Measurements from ENCODE around the gene PCYT2. TPM values are rescaled to one million over a fixed set of nuclear protein-coding genes. Genes with fewer than 3 reads are reported as not detected.

The PCYT2 gene
- total and polyA plus RNA-seq, 10 of the 15 experiments (the other 5 are each of a cell fraction or from before 2014, with no cell fraction given) = 0.63 to 72.0 (median 45.0) TPM

DNA sequence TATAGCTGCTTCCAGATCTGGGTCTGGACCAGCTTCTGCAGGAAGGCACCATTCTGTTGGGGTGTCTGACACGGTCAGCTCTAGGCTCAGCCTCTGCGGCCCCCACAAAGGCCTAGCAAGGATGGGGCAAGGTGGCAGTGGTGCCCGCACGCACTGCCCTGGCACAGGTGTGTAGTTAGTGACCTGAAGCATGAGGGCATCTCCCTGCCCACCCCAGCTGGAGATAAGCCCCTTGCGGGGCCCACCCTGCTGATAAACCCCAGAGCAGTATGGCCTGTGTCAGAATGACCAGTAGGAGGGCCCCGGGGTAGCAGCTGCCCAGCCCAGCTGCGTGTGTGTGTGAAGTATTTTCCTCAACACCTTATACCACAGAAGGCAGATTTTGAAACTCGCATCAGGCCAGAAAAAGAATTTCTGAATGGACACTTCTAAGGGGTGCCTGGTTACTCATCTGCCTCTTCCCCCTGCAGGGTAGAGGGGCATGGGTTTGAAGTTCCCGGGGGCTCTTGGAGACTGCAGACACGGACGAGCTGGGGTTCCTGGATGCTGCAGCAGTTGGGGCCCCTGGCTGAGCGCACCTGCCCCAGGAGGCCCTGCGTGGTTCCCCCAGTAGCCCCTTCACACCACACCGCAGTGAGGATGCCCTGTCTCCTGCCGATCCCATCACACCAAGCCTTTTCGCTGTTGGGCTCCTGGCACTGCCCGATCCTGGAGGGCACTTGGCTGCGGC, 44.6 kb downstream of the PCYT2 start (continued):
- TF ChIP-seq KDM1A (IDR thresholded peaks at IDR 0.05; ENCODE audit: borderline replicate concordance) (no peak), MYC (IDR thresholded peaks at IDR 0.05; ENCODE audit: insufficient read depth, insufficient read length, insufficient replicate concordance, low read length, severe bottlenecking) (no peak), CREB1 (IDR thresholded peaks at IDR 0.05; ENCODE audit: low read depth) (0 out of 2 replicates have a peak, but pooled peaks have one; percentile 19), NFIC (IDR thresholded peaks at IDR 0.05; ENCODE audit: low read depth, low read length) (0 out of 2 replicates have a peak, but pooled peaks have one; percentile 15), RUNX3 (IDR thresholded peaks at IDR 0.05; ENCODE audit: low read length) (peak; percentile 23), HDGF (IDR thresholded peaks at IDR 0.05) (0 out of 2 replicates have a peak, but pooled peaks have one; percentile 63), POLR2A (IDR thresholded peaks at IDR 0.05; ENCODE audit: low read depth, low read length) (peak; percentile 78), SRF (IDR thresholded peaks at IDR 0.05; ENCODE audit: low read depth in 2 of 2, low read length in 2 of 2) (no peak), TARDBP (IDR thresholded peaks at IDR 0.05; ENCODE audit: borderline replicate concordance) (peak; percentile 30; the same call in 1 of the 2 replicates), CEBPB (IDR thresholded peaks at IDR 0.05; ENCODE audit: borderline replicate concordance in 1 of 2, low read depth in 2 of 2, low read length in 2 of 2) (no peak), RBBP5 (conservative IDR thresholded peaks at IDR 0.05) (no peak), JUNB (IDR thresholded peaks at IDR 0.05) (no peak), CBX3 (IDR thresholded peaks at IDR 0.05; ENCODE audit: borderline replicate concordance, low read depth) (no peak), SIN3A (IDR thresholded peaks at IDR 0.05; ENCODE audit: low read depth, low read length) (no peak), RB1 (IDR thresholded peaks at IDR 0.05; ENCODE audit: borderline replicate concordance) (no peak)
- TF ChIP-seq, protein P1, sequence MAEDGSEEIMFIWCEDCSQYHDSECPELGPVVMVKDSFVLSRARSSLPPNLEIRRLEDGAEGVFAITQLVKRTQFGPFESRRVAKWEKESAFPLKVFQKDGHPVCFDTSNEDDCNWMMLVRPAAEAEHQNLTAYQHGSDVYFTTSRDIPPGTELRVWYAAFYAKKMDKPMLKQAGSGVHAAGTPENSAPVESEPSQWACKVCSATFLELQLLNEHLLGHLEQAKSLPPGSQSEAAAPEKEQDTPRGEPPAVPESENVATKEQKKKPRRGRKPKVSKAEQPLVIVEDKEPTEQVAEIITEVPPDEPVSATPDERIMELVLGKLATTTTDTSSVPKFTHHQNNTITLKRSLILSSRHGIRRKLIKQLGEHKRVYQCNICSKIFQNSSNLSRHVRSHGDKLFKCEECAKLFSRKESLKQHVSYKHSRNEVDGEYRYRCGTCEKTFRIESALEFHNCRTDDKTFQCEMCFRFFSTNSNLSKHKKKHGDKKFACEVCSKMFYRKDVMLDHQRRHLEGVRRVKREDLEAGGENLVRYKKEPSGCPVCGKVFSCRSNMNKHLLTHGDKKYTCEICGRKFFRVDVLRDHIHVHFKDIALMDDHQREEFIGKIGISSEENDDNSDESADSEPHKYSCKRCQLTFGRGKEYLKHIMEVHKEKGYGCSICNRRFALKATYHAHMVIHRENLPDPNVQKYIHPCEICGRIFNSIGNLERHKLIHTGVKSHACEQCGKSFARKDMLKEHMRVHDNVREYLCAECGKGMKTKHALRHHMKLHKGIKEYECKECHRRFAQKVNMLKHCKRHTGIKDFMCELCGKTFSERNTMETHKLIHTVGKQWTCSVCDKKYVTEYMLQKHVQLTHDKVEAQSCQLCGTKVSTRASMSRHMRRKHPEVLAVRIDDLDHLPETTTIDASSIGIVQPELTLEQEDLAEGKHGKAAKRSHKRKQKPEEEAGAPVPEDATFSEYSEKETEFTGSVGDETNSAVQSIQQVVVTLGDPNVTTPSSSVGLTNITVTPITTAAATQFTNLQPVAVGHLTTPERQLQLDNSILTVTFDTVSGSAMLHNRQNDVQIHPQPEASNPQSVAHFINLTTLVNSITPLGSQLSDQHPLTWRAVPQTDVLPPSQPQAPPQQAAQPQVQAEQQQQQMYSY (CRISPR knock-in tag; IDR thresholded peaks at IDR 0.05) = no peak
- TF ChIP-seq, protein P2, sequence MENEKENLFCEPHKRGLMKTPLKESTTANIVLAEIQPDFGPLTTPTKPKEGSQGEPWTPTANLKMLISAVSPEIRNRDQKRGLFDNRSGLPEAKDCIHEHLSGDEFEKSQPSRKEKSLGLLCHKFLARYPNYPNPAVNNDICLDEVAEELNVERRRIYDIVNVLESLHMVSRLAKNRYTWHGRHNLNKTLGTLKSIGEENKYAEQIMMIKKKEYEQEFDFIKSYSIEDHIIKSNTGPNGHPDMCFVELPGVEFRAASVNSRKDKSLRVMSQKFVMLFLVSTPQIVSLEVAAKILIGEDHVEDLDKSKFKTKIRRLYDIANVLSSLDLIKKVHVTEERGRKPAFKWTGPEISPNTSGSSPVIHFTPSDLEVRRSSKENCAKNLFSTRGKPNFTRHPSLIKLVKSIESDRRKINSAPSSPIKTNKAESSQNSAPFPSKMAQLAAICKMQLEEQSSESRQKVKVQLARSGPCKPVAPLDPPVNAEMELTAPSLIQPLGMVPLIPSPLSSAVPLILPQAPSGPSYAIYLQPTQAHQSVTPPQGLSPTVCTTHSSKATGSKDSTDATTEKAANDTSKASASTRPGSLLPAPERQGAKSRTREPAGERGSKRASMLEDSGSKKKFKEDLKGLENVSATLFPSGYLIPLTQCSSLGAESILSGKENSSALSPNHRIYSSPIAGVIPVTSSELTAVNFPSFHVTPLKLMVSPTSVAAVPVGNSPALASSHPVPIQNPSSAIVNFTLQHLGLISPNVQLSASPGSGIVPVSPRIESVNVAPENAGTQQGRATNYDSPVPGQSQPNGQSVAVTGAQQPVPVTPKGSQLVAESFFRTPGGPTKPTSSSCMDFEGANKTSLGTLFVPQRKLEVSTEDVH (IDR thresholded peaks at IDR 0.05; ENCODE audit: low read depth, partially characterized antibody) = peak; percentile 51
- TF ChIP-seq, protein P3, sequence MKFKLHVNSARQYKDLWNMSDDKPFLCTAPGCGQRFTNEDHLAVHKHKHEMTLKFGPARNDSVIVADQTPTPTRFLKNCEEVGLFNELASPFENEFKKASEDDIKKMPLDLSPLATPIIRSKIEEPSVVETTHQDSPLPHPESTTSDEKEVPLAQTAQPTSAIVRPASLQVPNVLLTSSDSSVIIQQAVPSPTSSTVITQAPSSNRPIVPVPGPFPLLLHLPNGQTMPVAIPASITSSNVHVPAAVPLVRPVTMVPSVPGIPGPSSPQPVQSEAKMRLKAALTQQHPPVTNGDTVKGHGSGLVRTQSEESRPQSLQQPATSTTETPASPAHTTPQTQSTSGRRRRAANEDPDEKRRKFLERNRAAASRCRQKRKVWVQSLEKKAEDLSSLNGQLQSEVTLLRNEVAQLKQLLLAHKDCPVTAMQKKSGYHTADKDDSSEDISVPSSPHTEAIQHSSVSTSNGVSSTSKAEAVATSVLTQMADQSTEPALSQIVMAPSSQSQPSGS (IDR thresholded peaks at IDR 0.05; ENCODE audit: low read length) = peak; percentile 39; the same call in 1 of the 2 replicates

Measured in GM12878 (cell line).